WI38 (cell line): ENCODE results near the gene DCLK2.

Source experiments
- H3K4me3 ChIP-seq: 2 replicates; pipeline ENCODE4 v1.5.1; 2011; ENCODE audit warnings: low read depth, mild to moderate bottlenecking, control low read depth, low read length
- CTCF ChIP-seq: IDR thresholded peaks from 2 replicates; pipeline ENCODE4 v1.5.1; 2012; ENCODE audit warnings: low read depth, mild to moderate bottlenecking, control low read depth, low read length

DCLK2 gene

DNA sequence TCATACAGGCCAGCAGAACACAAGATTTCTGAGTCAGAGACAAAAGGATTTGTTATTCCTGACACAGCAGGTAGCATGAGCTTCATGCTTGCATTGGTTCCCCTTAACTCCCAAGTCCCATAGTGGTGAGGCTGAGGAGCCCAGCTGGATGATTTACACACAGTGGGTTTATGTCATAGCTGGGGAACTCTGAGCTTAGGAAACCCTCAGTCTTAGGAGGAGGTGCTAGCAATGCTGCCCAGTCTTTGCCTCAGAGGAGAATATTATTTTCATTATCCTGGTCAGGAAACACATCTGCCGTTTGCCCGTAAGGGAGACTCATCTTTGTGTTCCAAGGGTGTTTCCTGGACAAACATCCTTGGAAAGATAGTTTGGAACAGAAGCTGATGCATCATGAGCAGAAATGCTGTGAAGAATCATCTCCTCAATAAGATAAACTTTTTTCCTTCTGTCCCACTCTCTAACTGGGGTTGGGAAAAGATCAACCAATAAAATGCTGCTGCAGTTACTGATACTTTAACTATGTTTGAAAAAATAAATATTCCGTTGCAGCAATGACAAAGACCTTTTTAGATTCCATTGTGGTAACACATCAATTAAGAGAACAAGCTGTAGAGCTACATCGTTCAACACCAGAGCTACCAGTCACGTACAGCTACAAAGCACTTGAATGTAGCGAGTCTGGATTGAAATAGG lies 146.8 kb downstream of the DCLK2 start:
- TF ChIP-seq CTCF, result no peak
- H3K4me3 ChIP-seq, result no peak overlapping the region

DNA sequence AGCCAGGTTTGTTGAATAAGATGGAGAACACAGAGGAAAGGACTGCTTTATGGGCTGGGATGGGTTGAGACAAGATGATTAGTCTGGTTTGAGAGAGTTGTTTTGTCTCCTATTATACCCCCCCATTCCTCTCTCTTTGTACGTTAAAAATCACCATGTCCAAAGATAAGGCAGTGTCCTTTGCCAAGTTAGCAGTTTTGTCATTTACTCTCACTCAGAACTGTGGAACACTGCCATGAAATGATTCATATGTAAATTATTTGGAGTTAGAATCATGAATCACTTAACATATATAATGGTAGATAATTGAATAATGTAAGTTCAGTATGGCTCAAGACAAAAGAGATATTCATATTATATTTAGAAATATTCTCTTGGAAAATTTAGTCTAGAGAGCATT lies 151.3 kb downstream of the DCLK2 start:
- no peak for TF ChIP-seq CTCF
- H3K4me3 ChIP-seq, result no peak overlapping the region

DNA sequence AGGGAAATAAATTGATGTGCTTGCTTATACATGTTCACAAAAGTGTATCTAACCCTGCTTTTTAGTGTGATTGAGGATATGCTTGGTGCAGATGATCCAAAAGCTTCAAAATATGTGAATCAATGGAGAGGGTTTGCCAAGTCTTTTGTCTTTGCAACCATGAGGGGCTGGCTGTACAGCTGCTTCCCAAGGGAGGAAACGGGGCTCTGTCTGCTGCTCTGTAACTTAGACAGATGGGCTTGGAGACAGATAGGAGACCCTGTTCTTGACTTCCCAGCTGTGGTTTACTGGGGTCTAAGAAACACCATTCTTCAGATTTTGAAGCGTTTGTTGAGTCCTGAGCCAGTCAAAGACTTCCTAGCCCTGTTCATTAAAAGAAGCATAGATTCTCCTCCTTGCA lies 152.3 kb downstream of the DCLK2 start:
- no peak overlapping the region for H3K4me3 ChIP-seq
- TF ChIP-seq CTCF, result no peak

DNA sequence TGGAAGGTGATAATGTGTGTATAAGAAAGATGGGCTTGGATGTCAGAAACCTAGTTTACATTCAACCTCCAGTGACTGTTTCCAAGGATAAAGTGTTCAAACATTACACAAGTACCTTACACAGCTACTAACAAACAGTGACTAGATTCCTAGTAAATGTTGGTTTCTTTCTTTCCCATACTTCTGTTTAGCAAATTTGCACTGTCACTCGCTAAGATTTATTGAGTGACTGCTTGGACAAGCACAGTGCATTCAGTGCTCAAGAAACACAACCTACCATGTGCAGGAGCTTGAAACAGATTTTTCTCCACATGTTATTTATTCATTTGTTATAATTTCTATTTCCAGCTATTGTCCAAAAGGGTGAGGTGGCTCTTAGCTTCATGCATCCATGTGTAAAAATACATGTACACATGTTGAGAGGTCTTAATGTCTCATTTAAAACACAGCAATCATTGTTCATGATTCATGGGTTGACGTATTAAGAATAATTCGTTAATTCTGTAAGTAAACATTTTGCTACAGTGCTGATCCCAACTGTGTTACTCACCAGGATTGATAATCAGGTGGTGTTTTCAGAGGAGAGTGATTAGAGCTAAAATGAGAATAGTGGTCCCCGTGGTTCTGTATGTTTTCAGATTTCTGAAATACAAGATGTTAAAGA lies 153.0 kb downstream of the DCLK2 start:
- TF ChIP-seq CTCF, result no peak
- no peak overlapping the region for H3K4me3 ChIP-seq

DNA sequence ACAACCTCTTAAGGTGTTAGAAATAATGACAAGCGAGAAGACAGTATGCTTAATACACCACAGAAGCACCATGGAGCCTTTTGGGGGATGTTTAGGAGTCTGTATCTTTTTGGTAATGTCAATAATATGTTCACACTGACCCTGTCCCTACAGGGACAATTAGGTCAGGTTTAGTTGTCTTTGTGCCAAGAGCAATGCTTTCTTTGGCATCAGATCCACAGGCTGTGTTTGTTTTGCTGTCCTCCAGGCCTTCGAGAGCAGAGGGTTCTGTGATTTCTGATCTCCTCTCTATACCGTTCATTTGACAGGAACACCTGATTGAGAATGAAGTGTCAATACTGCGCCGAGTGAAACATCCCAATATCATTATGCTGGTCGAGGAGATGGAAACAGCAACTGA lies 153.8 kb downstream of the DCLK2 start:
- no peak for TF ChIP-seq CTCF
- no peak overlapping the region for H3K4me3 ChIP-seq

GRCh38 chr4:150234246-150234645 lies 156.0 kb downstream of the DCLK2 start:
- TF ChIP-seq CTCF, result no peak
- no peak overlapping the region for H3K4me3 ChIP-seq

- no peak overlapping the region for H3K4me3 ChIP-seq
- no peak for TF ChIP-seq CTCF
Observed at GRCh38 chr4:150235317-150235716, 157.1 kb downstream of the DCLK2 start.
